GM21526 (cell line): Measurements from ENCODE around the gene CGNL1.

ENCODE experiments used
- ATAC-seq: cut with Tn5 transposase; IDR thresholded peaks from one replicate; pipeline ENCODE4 v1.9.1; 2021; ENCODE audit warnings: moderate library complexity; ENCODE audit not compliant: unreplicated experiment, low FRiP score

The CGNL1 gene

GRCh38 chr15:57382969-57383368, 6.7 kb downstream of the CGNL1 start:
- no peak for ATAC-seq

- no peak for ATAC-seq
Measured at GRCh38 chr15:57384024-57384423, 7.7 kb downstream of the CGNL1 start.

DNA sequence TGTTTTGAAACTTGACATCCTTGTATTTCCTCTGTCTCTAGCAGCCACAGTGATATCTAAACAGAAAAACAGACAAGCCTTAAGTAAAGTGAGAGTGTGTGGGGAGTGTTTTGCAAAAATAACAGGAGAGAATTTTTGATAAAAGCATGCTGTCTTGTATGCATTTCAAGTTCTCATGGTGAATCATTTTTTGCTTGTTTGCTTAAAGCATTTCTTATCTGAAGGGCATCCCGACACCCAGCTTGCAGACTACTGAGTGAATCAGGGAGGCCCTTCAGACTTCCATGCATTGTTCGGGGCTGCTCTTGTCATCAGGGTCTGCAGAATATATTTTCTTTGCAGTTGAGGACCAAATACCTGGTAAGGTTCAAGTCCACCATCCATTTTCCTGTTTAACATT, 8.5 kb downstream of the CGNL1 start:
- ATAC-seq: no peak

DNA sequence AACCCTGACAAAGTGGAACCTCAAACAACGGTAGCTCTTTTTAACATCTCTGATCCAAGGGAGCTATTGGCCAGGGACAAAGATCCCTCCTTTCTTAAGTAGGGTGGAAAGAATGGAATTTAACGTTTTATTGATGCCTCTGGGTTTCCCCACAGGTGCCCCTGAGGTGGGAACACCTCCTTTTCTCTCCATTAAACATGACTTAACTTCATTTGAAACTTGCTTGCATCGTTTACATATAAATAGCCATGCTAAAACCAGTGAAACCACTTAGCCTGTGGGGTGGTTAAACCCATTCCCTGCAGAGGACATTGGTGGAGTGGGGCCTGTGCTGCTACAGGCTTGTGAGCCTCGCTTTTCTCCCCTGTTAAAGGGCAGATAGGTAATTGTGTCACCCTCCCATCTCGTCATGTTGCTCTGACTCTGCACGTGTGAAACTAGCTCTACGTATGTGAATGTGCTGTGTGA, 9.7 kb downstream of the CGNL1 start:
- ATAC-seq: no peak

- ATAC-seq: no peak
Measured at GRCh38 chr15:57386976-57387375, 10.7 kb downstream of the CGNL1 start.

GRCh38 chr15:57387564-57388076, 11.3 kb downstream of the CGNL1 start:
- ATAC-seq: no peak

GRCh38 chr15:57388464-57388863, 12.2 kb downstream of the CGNL1 start:
- ATAC-seq: no peak

DNA sequence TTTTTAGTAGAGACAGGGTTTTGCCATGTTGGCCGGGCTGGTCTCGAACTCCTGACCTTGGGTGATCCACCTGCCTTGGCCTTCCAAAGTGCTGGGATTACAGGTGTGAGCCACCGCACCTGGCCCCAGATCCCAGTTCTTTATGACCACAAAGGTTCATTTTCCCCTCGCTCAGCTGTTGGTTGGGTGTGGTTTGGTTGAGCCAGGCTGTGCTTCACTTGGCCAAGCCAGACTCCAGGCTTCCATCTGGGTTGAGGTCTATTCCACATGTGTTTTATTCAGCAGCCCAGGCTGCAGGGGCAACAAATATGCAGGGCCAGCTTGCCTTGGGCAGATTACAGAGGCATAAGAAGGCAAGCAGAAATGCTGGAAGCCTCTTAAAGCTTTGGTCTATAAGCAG, 13.7 kb downstream of the CGNL1 start:
- ATAC-seq: no peak

GRCh38 chr15:57390583-57390982, 14.3 kb downstream of the CGNL1 start:
- no peak for ATAC-seq

DNA sequence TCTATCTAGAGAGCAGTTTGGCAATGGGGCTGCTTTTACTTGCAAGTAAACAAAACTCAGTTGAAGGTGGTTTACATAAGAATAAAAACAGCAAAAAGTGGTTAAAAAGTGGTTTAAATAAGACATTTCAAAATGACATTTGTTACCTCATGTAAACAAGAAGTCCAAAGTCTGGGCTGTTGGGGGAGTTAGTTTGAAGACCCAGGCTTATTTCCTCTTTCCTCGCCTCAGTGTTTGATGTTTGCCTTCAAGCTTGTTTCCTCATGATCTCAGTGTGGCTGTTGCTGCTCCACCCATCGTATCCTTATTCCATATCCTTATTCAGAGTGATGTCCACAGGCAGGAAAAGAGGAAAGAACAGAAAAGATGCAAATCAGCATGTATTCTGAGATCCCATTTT, 15.2 kb downstream of the CGNL1 start:
- ATAC-seq: no peak

- no peak for ATAC-seq
Measured at GRCh38 chr15:57393061-57393460, 16.8 kb downstream of the CGNL1 start.

DNA sequence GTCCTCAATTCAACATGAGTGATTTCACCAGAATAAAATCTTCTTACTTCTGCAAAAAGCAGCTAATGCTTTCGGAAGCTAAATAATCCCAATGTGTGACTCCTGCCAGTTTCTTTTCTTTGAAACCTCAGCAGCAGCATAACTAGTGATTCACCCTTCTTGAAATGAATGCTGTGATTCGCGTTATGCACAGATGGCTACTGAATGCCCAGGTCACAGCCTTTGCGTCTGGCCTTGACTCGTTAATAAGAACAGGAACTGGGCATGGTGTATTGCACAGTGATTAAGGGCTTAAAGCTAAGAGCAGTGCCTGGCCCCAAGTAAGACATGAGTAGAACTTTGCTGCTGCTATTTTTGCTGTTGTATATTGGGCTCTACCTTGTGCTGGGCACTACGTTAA, 19.0 kb downstream of the CGNL1 start:
- ATAC-seq: no peak

DNA sequence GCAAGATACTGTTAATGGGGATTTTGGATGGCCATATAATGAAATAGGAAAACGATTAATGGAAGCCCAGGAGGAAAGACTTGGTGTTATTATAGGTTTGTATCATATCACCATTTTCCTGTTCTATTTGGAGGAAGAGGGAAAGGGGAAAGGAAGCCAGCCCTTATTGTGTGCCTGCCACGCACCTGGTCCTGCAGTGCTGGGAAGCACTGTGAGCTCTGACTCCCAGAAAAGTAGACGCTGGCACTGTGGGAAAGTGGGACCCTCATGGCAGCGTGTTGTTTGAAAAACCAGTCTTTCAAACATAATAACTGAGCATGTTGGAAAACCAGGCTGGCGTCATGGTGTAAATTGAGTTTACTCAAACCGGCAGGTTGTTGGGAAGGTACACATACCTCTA, 22.0 kb downstream of the CGNL1 start:
- ATAC-seq: no peak

DNA sequence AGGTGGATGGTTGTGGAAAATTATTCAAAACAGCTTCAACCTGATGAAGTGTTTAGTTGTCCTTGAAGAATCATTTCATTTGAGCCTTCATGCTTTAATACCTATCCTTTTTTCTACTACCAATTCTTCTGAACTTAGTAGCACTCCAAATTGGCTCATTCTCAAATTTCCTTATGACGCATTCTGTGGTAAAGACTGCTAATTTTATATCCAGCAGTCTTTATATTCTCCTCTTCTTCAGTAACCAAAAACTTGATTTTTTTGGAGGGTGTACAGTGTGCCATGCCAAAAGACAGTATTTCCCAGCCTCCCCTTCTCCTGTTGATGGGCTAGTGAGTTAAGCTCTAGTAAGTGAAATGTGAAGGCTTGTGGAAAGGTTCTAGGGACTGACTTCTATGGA, 25.2 kb downstream of the CGNL1 start:
- ATAC-seq: no peak

- ATAC-seq: no peak
Measured at GRCh38 chr15:57403017-57403416, 26.7 kb downstream of the CGNL1 start.

DNA sequence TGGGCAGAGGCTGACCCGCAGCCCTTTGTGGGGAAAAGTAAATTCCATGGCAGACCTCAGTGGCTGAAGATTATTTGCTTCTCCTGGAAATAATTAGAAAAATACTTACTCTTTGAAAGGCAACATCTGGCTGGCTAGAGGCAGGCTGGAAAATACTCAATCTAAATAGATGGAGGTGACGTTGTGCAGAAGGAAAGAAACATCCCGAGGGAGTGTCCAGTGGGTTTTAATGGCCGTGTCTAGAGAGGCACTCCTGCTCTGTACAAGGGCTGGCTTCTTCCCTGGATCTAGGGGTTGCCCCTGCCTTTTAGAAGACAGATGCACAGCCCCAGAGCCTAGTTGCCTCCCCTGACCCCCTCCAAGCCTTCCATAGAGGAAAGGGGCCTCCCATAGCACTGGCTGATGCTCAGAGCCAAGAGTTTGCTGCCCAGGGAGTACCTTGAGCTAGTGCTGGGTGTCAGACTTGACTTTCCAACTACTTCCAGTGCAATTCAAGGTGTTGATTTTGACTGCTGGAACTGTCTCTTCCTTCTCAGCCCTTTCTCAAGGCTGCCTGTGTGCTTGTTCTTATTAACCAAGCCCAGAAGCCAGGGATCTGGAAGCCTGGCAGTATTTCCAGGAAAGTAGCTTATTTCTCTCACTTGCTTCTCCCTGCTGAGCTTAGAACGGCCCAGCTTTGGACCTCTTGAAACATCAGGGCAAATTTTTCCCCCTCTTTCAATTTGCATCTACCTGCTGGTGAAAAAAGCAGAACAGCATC, 27.4 kb downstream of the CGNL1 start:
- no peak for ATAC-seq

DNA sequence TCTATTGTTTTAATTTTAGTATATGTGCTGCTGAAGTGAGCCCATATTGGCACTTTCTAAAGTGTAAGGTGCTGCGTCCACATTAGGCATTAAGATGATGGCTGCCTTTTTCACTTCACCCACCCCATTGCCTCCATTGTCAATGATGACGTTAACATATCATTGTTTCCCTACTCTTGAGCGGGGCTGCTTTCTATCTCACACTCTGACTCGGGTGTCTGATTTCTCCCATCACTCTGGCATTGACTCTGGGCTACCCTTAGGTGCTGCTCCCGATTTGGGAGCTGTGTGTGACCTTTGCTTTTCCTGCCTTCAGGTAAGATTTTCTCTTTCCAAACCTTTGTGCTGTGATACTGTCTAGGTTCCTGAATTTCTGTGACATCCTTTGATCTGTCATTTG, 28.8 kb downstream of the CGNL1 start:
- ATAC-seq: no peak

DNA sequence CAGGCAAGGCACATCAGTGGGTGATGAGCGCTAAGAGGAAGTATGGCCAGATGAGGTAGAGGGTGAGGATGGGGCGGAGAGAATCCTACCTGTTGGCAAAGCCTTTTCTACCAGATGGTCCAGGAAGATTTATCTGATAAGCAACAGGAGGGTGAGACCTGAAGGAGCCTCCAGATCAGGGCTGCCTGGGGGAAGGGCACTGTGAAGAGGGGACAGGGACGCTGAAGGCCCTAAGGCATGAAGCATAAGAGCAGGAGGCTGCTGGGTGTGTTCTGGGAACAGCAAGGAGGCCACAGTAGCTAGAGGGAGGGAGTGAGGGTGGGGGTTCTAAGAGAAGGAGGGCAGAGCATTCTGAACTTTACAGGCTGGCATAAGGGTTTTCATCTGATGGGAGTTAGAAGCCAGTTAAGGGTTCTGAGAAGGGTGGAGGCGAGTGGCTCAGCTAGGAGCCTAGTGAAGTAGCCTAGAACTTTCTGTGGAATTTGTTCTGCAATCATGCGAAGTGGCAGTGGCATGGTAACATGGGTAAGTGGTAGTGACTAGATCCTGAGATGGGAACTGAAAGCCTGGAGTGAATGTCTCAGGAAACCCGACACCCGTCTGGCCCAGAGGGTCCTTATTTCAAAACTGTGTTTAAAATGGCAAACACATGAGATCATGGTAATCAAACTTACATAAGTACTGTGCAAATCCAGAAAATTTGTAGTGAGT, 29.9 kb downstream of the CGNL1 start:
- no peak for ATAC-seq

DNA sequence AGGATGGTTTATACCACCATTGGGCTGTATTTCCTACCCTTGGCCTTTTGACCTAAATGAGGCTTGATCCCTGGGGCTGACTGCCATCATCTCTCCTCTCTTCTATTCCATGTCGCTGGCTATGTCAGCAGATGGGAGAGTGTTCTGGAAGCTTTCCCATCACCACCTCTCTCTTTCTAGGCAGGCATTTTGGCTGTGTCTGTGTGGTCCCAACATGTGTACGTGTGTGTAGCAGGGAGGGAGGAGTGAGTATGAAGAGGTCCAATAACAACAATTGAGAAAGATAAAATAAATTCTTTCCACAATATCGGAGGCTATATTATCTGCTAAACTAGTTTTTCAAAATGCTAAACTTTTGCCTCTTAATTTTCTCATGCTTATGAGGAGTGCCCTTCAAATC, 34.1 kb downstream of the CGNL1 start:
- ATAC-seq: no peak

- ATAC-seq: no peak
Measured at GRCh38 chr15:57411945-57412768, 35.9 kb downstream of the CGNL1 start.

DNA sequence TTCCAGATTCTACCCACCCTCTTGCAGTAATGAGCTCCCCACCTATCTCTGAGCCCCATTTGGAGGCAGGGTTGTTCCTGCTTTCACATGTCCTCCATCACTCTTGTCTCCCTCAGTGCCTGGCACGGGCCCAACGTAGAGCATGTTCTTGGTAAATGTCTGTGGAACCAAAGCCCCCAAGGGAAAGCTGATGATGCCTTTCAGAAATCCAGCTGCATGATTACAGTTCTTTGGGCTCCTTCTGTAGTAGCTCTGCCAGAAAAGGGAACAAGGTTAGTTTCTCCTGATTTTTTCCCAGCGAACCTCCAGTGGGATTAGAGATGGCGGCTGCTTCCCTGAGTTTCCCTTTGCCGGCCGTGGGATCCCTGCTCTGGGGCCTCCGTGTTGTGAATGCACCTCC, 39.3 kb downstream of the CGNL1 start:
- no peak for ATAC-seq
